ENCODE measurements around the gene PCDHB15.
"Not testable (repeated sequence)": the region's sequence is repeated elsewhere in the genome, so short reads cannot be mapped to it uniquely, and the experiment has no call there.

Gene PCDHB15

GRCh38 chr5:141213656-141214339 lies 31.4 kb upstream of the PCDHB15 start, which contains the start of gene PCDHB13:
PCDHB13 (plus strand) TSS chr5:141213919; CDS start chr5:141214124, 205 bp downstream.
- H3K27me3 ChIP-seq (replicated peaks); H3K27ac ChIP-seq; in situ Hi-C loops (cut with HindIII; ENCODE audit: low pct_ligation_motif_present, low sequenced_read_pairs); DNase-seq; H3K4me3 ChIP-seq (ENCODE audit: low read depth, low read length); H3K36me3 ChIP-seq (replicated peaks): not testable (repeated sequence)
- peak; percentile 8 for TF ChIP-seq CTCF (IDR thresholded peaks at IDR 0.05; ENCODE audit: low read depth, low read length, missing control alignments)

- DNase-seq; H3K27ac ChIP-seq; in situ Hi-C loops (cut with HindIII; ENCODE audit: low pct_ligation_motif_present, low sequenced_read_pairs); H3K36me3 ChIP-seq (replicated peaks); H3K27me3 ChIP-seq (replicated peaks); H3K4me3 ChIP-seq (ENCODE audit: low read depth, low read length): not testable (repeated sequence)
Observed at GRCh38 chr5:141214583-141214982, 30.6 kb upstream of the PCDHB15 start.

- in situ Hi-C loops (cut with HindIII; ENCODE audit: low pct_ligation_motif_present, low sequenced_read_pairs); H3K36me3 ChIP-seq (replicated peaks); H3K27me3 ChIP-seq (replicated peaks): not testable (repeated sequence)
Observed at GRCh38 chr5:141215504-141215903, 29.7 kb upstream of the PCDHB15 start.

GRCh38 chr5:141216035-141216434 lies 29.2 kb upstream of the PCDHB15 start:
- H3K4me3 ChIP-seq (ENCODE audit: low read depth, low read length); H3K36me3 ChIP-seq (replicated peaks); H3K27me3 ChIP-seq (replicated peaks); in situ Hi-C loops (cut with HindIII; ENCODE audit: low pct_ligation_motif_present, low sequenced_read_pairs); H3K27ac ChIP-seq; DNase-seq: not testable (repeated sequence)

More at GRCh38 chr5:141215504-141215903, 29.7 kb upstream of the PCDHB15 start:
- H3K4me3 ChIP-seq (ENCODE audit: low read depth, low read length); H3K27ac ChIP-seq; DNase-seq: not testable (repeated sequence)

- TF ChIP-seq CTCF (IDR thresholded peaks at IDR 0.05; ENCODE audit: low read depth, low read length, missing control alignments) = no peak
- Histone ChIP-seq H3K36me3 (replicated peaks) (no peaks in the 10 kb centered on the region), H3K27ac (no peak within 1 kb of the TSS), H3K27me3 (replicated peaks) (no peaks in the 10 kb centered on the region), H3K4me3 (ENCODE audit: low read depth, low read length) (no peak within 1 kb of the TSS)
- in situ Hi-C loops (cut with HindIII; ENCODE audit: low pct_ligation_motif_present, low sequenced_read_pairs) = no loop called here
- no peak for DNase-seq
Observed at GRCh38 chr5:141223112-141223783, 21.9 kb upstream of the PCDHB15 start, which contains the start of gene PCDHB14. PCDHB14 (plus strand) TSS chr5:141223343; CDS start chr5:141223506, 163 bp downstream.

GRCh38 chr5:141224844-141225243 lies 20.4 kb upstream of the PCDHB15 start:
- H3K4me3 ChIP-seq (ENCODE audit: low read depth, low read length); DNase-seq; in situ Hi-C loops (cut with HindIII; ENCODE audit: low pct_ligation_motif_present, low sequenced_read_pairs); H3K27ac ChIP-seq; H3K36me3 ChIP-seq (replicated peaks); H3K27me3 ChIP-seq (replicated peaks): not testable (repeated sequence)

GRCh38 chr5:141225421-141225820 lies 19.8 kb upstream of the PCDHB15 start:
- in situ Hi-C loops (cut with HindIII; ENCODE audit: low pct_ligation_motif_present, low sequenced_read_pairs); H3K36me3 ChIP-seq (replicated peaks); DNase-seq; H3K27ac ChIP-seq; H3K4me3 ChIP-seq (ENCODE audit: low read depth, low read length); H3K27me3 ChIP-seq (replicated peaks): not testable (repeated sequence)

- H3K27ac ChIP-seq = no peak overlapping the region
- no peaks in the 10 kb centered on the region for H3K27me3 ChIP-seq (replicated peaks)
- no peak overlapping the region for H3K4me3 ChIP-seq (ENCODE audit: low read depth, low read length)
- peak; percentile 19 for TF ChIP-seq CTCF (IDR thresholded peaks at IDR 0.05; ENCODE audit: low read depth, low read length, missing control alignments)
- no peaks in the 10 kb centered on the region for H3K36me3 ChIP-seq (replicated peaks)
- in situ Hi-C loops (cut with HindIII; ENCODE audit: low pct_ligation_motif_present, low sequenced_read_pairs) = no loop called here
- no peak for DNase-seq
Observed at GRCh38 chr5:141234109-141234667, 11.0 kb upstream of the PCDHB15 start.

GRCh38 chr5:141235922-141236321 lies 9.3 kb upstream of the PCDHB15 start:
- in situ Hi-C loops (cut with HindIII; ENCODE audit: low pct_ligation_motif_present, low sequenced_read_pairs); DNase-seq; H3K27ac ChIP-seq; H3K4me3 ChIP-seq (ENCODE audit: low read depth, low read length); H3K36me3 ChIP-seq (replicated peaks); H3K27me3 ChIP-seq (replicated peaks): not testable (repeated sequence)
